ENCODE measurements around the gene CYP2F1. TPM values are rescaled to one million over a fixed set of nuclear protein-coding genes. Genes with fewer than 3 reads are reported as not detected.

CYP2F1 gene
- total and polyA plus RNA-seq, 9 of the 15 experiments (the other 6 are each of a cell fraction or from before 2014, with no cell fraction given): 0.03 to 0.77 (median 0.18) TPM; not detected in 1

DNA sequence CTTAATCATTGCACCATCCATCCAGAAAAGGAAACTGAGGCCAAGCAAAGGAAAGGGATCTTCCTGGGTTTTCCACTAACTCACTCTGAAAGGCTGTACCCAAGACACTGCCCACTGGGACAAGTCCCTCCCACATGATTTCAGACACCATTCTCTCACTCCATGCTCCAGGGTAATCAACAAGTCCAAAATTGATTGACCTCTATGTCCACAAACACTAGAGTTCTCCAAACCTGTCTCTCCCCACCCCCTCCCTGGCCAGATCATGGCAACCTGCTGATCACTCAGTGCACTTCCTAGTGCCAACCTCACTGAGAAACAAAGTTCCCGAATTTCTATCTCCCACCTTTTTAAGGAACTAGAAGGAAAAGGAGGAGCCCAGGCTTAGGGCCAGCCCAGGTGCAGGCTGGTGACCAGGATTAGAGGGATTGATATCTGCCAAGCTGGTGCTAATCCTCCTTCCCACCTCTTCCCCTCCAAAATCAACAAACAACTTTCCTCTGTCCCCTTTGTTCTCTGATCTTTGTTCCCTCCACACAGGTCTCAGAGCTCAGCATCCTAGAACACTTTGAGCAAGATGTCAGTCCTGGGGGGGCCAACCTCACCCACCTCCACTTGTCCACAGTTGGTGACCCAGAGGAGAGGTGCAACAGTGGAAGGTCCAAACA is 28.4 kb upstream of the CYP2F1 start:
- CTCF ChIA-PET (ENCODE audit: low intra/inter-chr PET ratio): interaction anchor here (0.6 kb wide), 1 partner anchor 897 kb away, joined by 3 read pairs; no protein-coding TSS in a partner anchor
- no peaks in the 10 kb centered on the region for H3K9me3 ChIP-seq (replicated peaks; ENCODE audit: control insufficient read depth, insufficient read depth, low read depth, low read length)
- TF ChIP-seq ETV1 (tag; conservative IDR thresholded peaks at IDR 0.05; ENCODE audit: low read depth) (no peak), DACH1 (IDR thresholded peaks at IDR 0.05; ENCODE audit: partially characterized antibody) (no peak), SUPT5H (IDR thresholded peaks at IDR 0.05) (no peak), CBX8 (IDR thresholded peaks at IDR 0.05; ENCODE audit: borderline replicate concordance, extremely low read depth, low read depth, low read length, poor library complexity, severe bottlenecking) (no peak), HDAC2 (IDR thresholded peaks at IDR 0.05) (no peak), TAF1 (IDR thresholded peaks at IDR 0.05; ENCODE audit: control insufficient read depth, extremely low read depth, insufficient read depth, low read length, severe bottlenecking) (no peak)
- TF ChIP-seq, protein P1, sequence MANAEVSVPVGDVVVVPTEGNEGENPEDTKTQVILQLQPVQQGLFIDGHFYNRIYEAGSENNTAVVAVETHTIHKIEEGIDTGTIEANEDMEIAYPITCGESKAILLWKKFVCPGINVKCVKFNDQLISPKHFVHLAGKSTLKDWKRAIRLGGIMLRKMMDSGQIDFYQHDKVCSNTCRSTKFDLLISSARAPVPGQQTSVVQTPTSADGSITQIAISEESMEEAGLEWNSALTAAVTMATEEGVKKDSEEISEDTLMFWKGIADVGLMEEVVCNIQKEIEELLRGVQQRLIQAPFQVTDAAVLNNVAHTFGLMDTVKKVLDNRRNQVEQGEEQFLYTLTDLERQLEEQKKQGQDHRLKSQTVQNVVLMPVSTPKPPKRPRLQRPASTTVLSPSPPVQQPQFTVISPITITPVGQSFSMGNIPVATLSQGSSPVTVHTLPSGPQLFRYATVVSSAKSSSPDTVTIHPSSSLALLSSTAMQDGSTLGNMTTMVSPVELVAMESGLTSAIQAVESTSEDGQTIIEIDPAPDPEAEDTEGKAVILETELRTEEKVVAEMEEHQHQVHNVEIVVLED (CRISPR knock-in tag; IDR thresholded peaks at IDR 0.05): no peak
- in situ Hi-C loops (cut with MboI) (no loop called here), intact Hi-C loops (cut with micrococcal nuclease) (no loop called here)
- no peaks in the 10 kb centered on the region for H4K20me1 ChIP-seq (replicated peaks; ENCODE audit: control insufficient read depth, insufficient read depth, low read length)
- no TSS peak for BruUV-seq (replicated peaks)
- no peak overlapping the region for H3K9ac ChIP-seq (ENCODE audit: insufficient read depth in 1 of 2, low read depth in 2 of 2, low read length in 2 of 2)
- peaks cover 0 to 42% of the 10 kb centered on the region in 2 experiments; a peak in 2 of 5 replicates for H3K27me3 ChIP-seq (ENCODE audit: control insufficient read depth in 2 of 2, insufficient read depth in 2 of 2, low read length in 2 of 2)
- POLR2A ChIA-PET: no interaction called here
- H2AFZ ChIP-seq (ENCODE audit: low read depth, low read length): no peak overlapping the region
- no peaks in the 10 kb centered on the region for H3K9me1 ChIP-seq (ENCODE audit: control insufficient read depth, insufficient read depth, low read length)
- no peak for FAIRE-seq
- no peak for ATAC-seq
- H3K27ac ChIP-seq (ENCODE audit: extremely low read depth, low read depth, low read length): no peak overlapping the region
- no peak overlapping the region for H3K4me3 ChIP-seq
- H3K4me1 ChIP-seq (replicated peaks in 1 of 2; ENCODE audit: control insufficient read depth in 2 of 2, insufficient read depth in 2 of 2, low read length in 2 of 2): no peaks in the 10 kb centered on the region
- H3K79me2 ChIP-seq (ENCODE audit: control insufficient read depth, insufficient read depth, low read length): no peaks in the 10 kb centered on the region
- no peak overlapping the region for H3K4me2 ChIP-seq (ENCODE audit: insufficient read depth, low read length)
- no CpG with 5 or more reads among the region's 1 CpG for WGBS (ENCODE audit: insufficient coverage, low coverage, missing lambda C conversion rate)
- no peak for DNase-seq (ENCODE audit: extremely low read depth in 1 of 4, low spot score in 3 of 4)
- no peaks in the 10 kb centered on the region for H3K36me3 ChIP-seq (ENCODE audit: control insufficient read depth, insufficient read depth, low read length)
